Measurements from ENCODE around the gene SOWAHB. TPM values are rescaled to one million over a fixed set of nuclear protein-coding genes. Genes with fewer than 3 reads are reported as not detected.

Gene SOWAHB
- total and polyA plus RNA-seq, 2 donors (not counting 1 experiment from before 2014, with no cell fraction given): 0.07 to 0.17 TPM

DNA sequence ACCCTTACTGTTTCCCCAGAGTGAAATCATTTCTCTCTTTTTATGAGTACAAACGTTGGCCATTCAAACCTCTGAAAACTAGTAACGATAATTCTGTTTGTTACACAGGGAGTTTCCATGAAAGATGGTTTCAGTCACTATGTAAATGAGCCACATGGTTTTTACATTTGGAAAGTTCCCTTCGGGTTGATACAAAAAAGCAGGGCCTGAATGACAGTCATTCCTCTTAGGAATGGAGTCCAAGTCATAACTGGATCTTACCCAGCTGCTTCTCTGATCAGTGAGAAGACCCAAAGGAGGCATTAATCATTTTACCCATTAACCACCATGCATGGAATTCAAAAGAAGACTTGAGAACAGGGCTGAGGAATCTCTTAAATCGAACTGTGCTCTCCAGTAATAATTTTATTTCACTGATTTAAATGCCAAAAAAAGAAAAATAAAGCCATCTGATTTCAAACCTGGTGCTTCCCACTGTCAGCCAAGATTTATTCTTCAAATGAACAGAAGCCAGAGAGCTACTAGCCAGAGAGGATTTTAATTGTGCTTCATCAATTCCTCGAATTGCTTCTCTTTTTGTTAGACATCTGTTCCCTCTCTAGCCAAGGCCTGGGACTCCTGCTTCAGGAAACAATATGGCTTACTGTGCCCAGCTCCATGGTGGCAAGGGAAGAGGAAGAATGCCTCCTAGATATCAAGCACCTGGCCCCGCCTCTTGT lies 3.2 kb downstream of the SOWAHB start:
- DNase-seq (ENCODE audit: low read depth in 2 of 2): peak in 1 of 2 donors; percentile 8
- H3K4me2 ChIP-seq (ENCODE audit: extremely low read depth, insufficient read depth, low read length): no peak overlapping the region
- no peaks in the 10 kb centered on the region for H4K20me1 ChIP-seq (ENCODE audit: control insufficient read depth, extremely low read depth, insufficient read depth, low read length)
- no peaks in the 10 kb centered on the region for H3K4me1 ChIP-seq (ENCODE audit: control insufficient read depth, extremely low read depth, insufficient read depth, low read length)
- H3K79me2 ChIP-seq (ENCODE audit: control insufficient read depth, insufficient read depth, low read length): no peaks in the 10 kb centered on the region
- no peak overlapping the region for H3K27ac ChIP-seq (ENCODE audit: insufficient read depth, low read length)
- no peak overlapping the region for H2AFZ ChIP-seq (ENCODE audit: low read length)
- H3K9ac ChIP-seq (ENCODE audit: insufficient read depth, low read length): no peak overlapping the region
- H3K36me3 ChIP-seq (ENCODE audit: control insufficient read depth, insufficient read depth, low read length): no peaks in the 10 kb centered on the region
- no peak overlapping the region for H3K4me3 ChIP-seq (replicated peaks in 1 of 4; ENCODE audit: control extremely low read depth in 1 of 4, insufficient read depth in 1 of 4, low read depth in 3 of 4, low read length in 4 of 4)
- H3K27me3 ChIP-seq (ENCODE audit: control insufficient read depth, insufficient read depth, low read length): peaks cover 24% of the 10 kb centered on the region
- no peak for TF ChIP-seq EZH2 (IDR thresholded peaks at IDR 0.05; ENCODE audit: low read length, missing control alignments)
- TF ChIP-seq CTCF (conservative IDR thresholded peaks at IDR 0.05 in 1 of 2, IDR thresholded peaks at IDR 0.05 in 1 of 2; ENCODE audit: low read depth in 1 of 2, low read length in 2 of 2): no peak
- H3K9me3 ChIP-seq (ENCODE audit: control insufficient read depth, insufficient read depth, low read depth, low read length): no peaks in the 10 kb centered on the region

DNA sequence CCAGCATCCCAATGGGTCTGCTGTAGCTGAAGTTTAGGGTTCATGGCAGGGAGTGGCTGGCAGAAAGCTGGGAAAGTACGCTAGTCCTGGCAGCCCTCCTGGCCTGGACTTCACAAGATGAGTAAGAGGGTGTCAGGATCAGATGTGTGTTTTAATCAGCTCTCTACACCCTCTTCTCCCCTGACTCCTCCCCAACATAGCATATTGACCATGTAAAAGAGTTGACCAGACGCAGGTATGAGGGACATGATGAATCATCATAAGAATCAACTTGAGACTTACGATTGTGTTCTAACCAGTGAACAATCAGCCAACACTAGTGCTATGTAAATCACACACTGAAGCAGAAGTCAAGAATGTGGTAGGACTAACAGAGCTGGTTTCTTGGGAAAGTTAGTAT lies 5.3 kb downstream of the SOWAHB start:
- Histone ChIP-seq H4K20me1 (ENCODE audit: control insufficient read depth, extremely low read depth, insufficient read depth, low read length) (no peaks in the 10 kb centered on the region), H3K79me2 (ENCODE audit: control insufficient read depth, insufficient read depth, low read length) (no peaks in the 10 kb centered on the region), H3K36me3 (ENCODE audit: control insufficient read depth, insufficient read depth, low read length) (no peaks in the 10 kb centered on the region), H3K9me3 (ENCODE audit: control insufficient read depth, insufficient read depth, low read depth, low read length) (no peaks in the 10 kb centered on the region), H3K9ac (ENCODE audit: insufficient read depth, low read length) (no peak overlapping the region), H3K27me3 (ENCODE audit: control insufficient read depth, insufficient read depth, low read length) (peaks cover 14% of the 10 kb centered on the region), H2AFZ (ENCODE audit: low read length) (no peak overlapping the region), H3K4me3 (replicated peaks in 1 of 4; ENCODE audit: control extremely low read depth in 1 of 4, insufficient read depth in 1 of 4, low read depth in 3 of 4, low read length in 4 of 4) (no peak overlapping the region), H3K4me1 (ENCODE audit: control insufficient read depth, extremely low read depth, insufficient read depth, low read length) (no peaks in the 10 kb centered on the region), H3K4me2 (ENCODE audit: extremely low read depth, insufficient read depth, low read length) (no peak overlapping the region), H3K27ac (ENCODE audit: insufficient read depth, low read length) (no peak overlapping the region)
- no peak for TF ChIP-seq EZH2 (IDR thresholded peaks at IDR 0.05; ENCODE audit: low read length, missing control alignments)
- TF ChIP-seq CTCF (conservative IDR thresholded peaks at IDR 0.05 in 1 of 2, IDR thresholded peaks at IDR 0.05 in 1 of 2; ENCODE audit: low read depth in 1 of 2, low read length in 2 of 2): no peak
- DNase-seq (ENCODE audit: low read depth in 2 of 2): peak in 1 of 2 donors; percentile 72

- Histone ChIP-seq H4K20me1 (ENCODE audit: control insufficient read depth, extremely low read depth, insufficient read depth, low read length) (no peaks in the 10 kb centered on the region), H3K4me2 (ENCODE audit: extremely low read depth, insufficient read depth, low read length) (no peak overlapping the region), H3K9me3 (ENCODE audit: control insufficient read depth, insufficient read depth, low read depth, low read length) (no peaks in the 10 kb centered on the region), H3K4me1 (ENCODE audit: control insufficient read depth, extremely low read depth, insufficient read depth, low read length) (no peaks in the 10 kb centered on the region), H3K27ac (ENCODE audit: insufficient read depth, low read length) (no peak overlapping the region), H3K36me3 (ENCODE audit: control insufficient read depth, insufficient read depth, low read length) (no peaks in the 10 kb centered on the region), H3K79me2 (ENCODE audit: control insufficient read depth, insufficient read depth, low read length) (no peaks in the 10 kb centered on the region), H3K27me3 (ENCODE audit: control insufficient read depth, insufficient read depth, low read length) (peaks cover 12% of the 10 kb centered on the region), H2AFZ (ENCODE audit: low read length) (no peak overlapping the region), H3K9ac (ENCODE audit: insufficient read depth, low read length) (no peak overlapping the region), H3K4me3 (replicated peaks in 1 of 4; ENCODE audit: control extremely low read depth in 1 of 4, insufficient read depth in 1 of 4, low read depth in 3 of 4, low read length in 4 of 4) (no peak overlapping the region)
- no peak for TF ChIP-seq CTCF (conservative IDR thresholded peaks at IDR 0.05 in 1 of 2, IDR thresholded peaks at IDR 0.05 in 1 of 2; ENCODE audit: low read depth in 1 of 2, low read length in 2 of 2)
- no peak for TF ChIP-seq EZH2 (IDR thresholded peaks at IDR 0.05; ENCODE audit: low read length, missing control alignments)
- DNase-seq (ENCODE audit: low read depth in 2 of 2): peak in 1 of 2 donors; percentile 8
Observed at GRCh38 chr4:76892001-76892400, 5.9 kb downstream of the SOWAHB start.
